PC-9 (cell line): Measurements from ENCODE around the gene GRPEL2. TPM values are rescaled to one million over a fixed set of nuclear protein-coding genes. Genes with fewer than 3 reads are reported as not detected.

Experiments
- BruUV-seq: library from RNA; stranded (reverse); fragments of 400-500 nt; replicated peaks from 2 replicates; lab custom pipeline; 2021; lab: Mats Ljungman, UMichigan
- CTCF ChIA-PET: fragments of 300-600 bp; sonication (Branson Sonifier 250); formaldehyde crosslinking; loops from one replicate; lab custom pipeline; 2022; ENCODE audit warnings: antibody characterized with exemption; lab: Charles Lee
- POLR2A ChIA-PET: fragments of 300-600 bp; sonication (Branson Sonifier 250); formaldehyde crosslinking; loops from one replicate; lab custom pipeline; 2022; ENCODE audit warnings: antibody characterized with exemption; ENCODE audit not compliant: unreplicated experiment; lab: Charles Lee
- DNase-seq, 2 experiments: peaks; one replicate each; pipeline versions ENCODE4 v3.0.0 to v3.0.0-alpha.2; 2015 to 2022; ENCODE audit warnings: mixed read lengths in 1 of 2
- H2AFZ ChIP-seq: fragments of 200-600 bp; sonication (generic); 2 replicates; pipeline ENCODE4 v1.8.1; 2017; ENCODE audit warnings: antibody characterized with exemption
- H3F3A ChIP-seq: fragments of 200-600 bp; sonication (generic); 2 replicates; pipeline ENCODE4 v1.8.1; 2017; ENCODE audit warnings: antibody characterized with exemption, mild to moderate bottlenecking, low read depth; ENCODE audit not compliant: insufficient read depth
- H3K27ac ChIP-seq: fragments of 200-600 bp; sonication (generic); 2 replicates; pipeline ENCODE4 v1.6.1; 2016; ENCODE audit warnings: mixed run types
- H3K27me3 ChIP-seq: fragments of 200-600 bp; sonication (generic); 2 replicates; pipeline ENCODE4 v1.6.1; 2016; ENCODE audit warnings: low read depth, mixed run types; ENCODE audit not compliant: insufficient read depth
- H3K36me3 ChIP-seq: fragments of 200-600 bp; sonication (generic); 2 replicates; pipeline ENCODE4 v1.6.1; 2016; ENCODE audit warnings: low read depth, mixed run types
- H3K4me1 ChIP-seq: fragments of 200-600 bp; sonication (generic); replicated peaks from 2 replicates; pipeline ENCODE4 v1.6.1; 2016; ENCODE audit warnings: mixed run types; ENCODE audit not compliant: insufficient read depth
- H3K4me2 ChIP-seq: fragments of 200-600 bp; sonication (generic); 2 replicates; pipeline ENCODE4 v1.6.1; 2017; ENCODE audit warnings: mixed run types
- H3K4me3 ChIP-seq: fragments of 200-600 bp; sonication (generic); 2 replicates; pipeline ENCODE4 v1.6.1; 2016; ENCODE audit warnings: mixed run types
- H3K79me2 ChIP-seq: fragments of 200-600 bp; sonication (generic); 2 replicates; pipeline ENCODE4 v1.6.1; 2017; ENCODE audit warnings: low read depth, mixed run types
- H3K9me2 ChIP-seq: fragments of 200-600 bp; sonication (generic); 2 replicates; pipeline ENCODE4 v1.8.1; 2017; ENCODE audit warnings: mild to moderate bottlenecking; ENCODE audit not compliant: insufficient read depth
- H3K9me3 ChIP-seq: fragments of 200-600 bp; sonication (generic); 2 replicates; pipeline ENCODE4 v1.8.1; 2016; ENCODE audit warnings: low read depth; ENCODE audit not compliant: insufficient read depth
- H4K20me1 ChIP-seq: fragments of 200-600 bp; sonication (generic); 2 replicates; pipeline ENCODE4 v1.8.1; 2017; ENCODE audit not compliant: insufficient read depth
- EZH2 ChIP-seq: fragments of 200-600 bp; sonication (generic); IDR thresholded peaks from 2 replicates; pipeline ENCODE4 v1.8.0; 2017; ENCODE audit warnings: antibody characterized with exemption, low read depth
- intact Hi-C: fragments of 100-400 bp; cut with micrococcal nuclease; formaldehyde crosslinking; loops from one replicate; pipeline ENCODE4 v1.10.0; 2022; ENCODE audit not compliant: unreplicated experiment
- total RNA-seq: library from RNA; stranded (reverse); gene quantifications from 2 replicates; pipeline ENCODE4 v1.2.3, GENCODE V29; 2021
- TF ChIP-seq, protein P1 (sequence below): fragments of 200-600 bp; sonication (generic); conservative IDR thresholded peaks from 2 replicates; pipeline ENCODE4 v1.6.1; 2017; ENCODE audit warnings: mixed run types, antibody characterized with exemption, mild to moderate bottlenecking, moderate library complexity

Gene GRPEL2
- total RNA-seq, 1 experiment from 2014 or later, result 32.4 TPM

DNA sequence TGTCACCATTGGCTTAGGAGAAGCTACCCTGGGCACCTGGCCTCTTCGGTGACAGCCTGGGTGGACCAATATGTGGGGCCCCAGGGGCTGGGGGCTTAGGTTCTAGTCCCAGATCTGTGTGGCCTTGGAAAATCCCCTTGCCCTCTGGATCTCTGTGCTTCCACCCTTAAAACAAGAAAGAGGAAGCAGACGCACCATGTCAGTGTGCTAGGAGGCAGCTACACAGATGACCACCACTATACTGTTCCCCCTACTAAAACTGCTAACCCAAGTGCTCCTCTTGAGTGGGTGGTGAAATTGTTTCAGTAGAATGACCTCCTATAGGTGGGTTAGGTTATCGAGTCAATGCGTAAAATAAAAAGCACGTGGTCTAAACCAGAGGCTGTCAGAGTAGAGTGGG lies 42.7 kb upstream of the GRPEL2 start:
- Histone ChIP-seq H2AFZ (no peak overlapping the region), H3K36me3 (peaks cover 4% of the 10 kb centered on the region; the same call in 1 of the 2 replicates), H3K79me2 (no peaks in the 10 kb centered on the region), H3K27ac (no peak overlapping the region), H3F3A (no peaks in the 10 kb centered on the region), H3K9me3 (no peaks in the 10 kb centered on the region), H3K9me2 (no peaks in the 10 kb centered on the region), H3K27me3 (no peaks in the 10 kb centered on the region), H3K4me1 (no peaks in the 10 kb centered on the region), H4K20me1 (no peaks in the 10 kb centered on the region), H3K4me2 (no peak overlapping the region), H3K4me3 (no peak overlapping the region)
- TF ChIP-seq, protein P1, sequence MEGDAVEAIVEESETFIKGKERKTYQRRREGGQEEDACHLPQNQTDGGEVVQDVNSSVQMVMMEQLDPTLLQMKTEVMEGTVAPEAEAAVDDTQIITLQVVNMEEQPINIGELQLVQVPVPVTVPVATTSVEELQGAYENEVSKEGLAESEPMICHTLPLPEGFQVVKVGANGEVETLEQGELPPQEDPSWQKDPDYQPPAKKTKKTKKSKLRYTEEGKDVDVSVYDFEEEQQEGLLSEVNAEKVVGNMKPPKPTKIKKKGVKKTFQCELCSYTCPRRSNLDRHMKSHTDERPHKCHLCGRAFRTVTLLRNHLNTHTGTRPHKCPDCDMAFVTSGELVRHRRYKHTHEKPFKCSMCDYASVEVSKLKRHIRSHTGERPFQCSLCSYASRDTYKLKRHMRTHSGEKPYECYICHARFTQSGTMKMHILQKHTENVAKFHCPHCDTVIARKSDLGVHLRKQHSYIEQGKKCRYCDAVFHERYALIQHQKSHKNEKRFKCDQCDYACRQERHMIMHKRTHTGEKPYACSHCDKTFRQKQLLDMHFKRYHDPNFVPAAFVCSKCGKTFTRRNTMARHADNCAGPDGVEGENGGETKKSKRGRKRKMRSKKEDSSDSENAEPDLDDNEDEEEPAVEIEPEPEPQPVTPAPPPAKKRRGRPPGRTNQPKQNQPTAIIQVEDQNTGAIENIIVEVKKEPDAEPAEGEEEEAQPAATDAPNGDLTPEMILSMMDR, result no peak
- no peak for TF ChIP-seq EZH2
- no peak for DNase-seq
- intact Hi-C loops, result no loop called here
- POLR2A ChIA-PET, result no interaction called here
- CTCF ChIA-PET, result interaction anchor here (0.9 kb wide), 1 partner anchor 79 kb away, joined by 3 read pairs; no protein-coding TSS in a partner anchor
- no TSS peak for BruUV-seq

DNA sequence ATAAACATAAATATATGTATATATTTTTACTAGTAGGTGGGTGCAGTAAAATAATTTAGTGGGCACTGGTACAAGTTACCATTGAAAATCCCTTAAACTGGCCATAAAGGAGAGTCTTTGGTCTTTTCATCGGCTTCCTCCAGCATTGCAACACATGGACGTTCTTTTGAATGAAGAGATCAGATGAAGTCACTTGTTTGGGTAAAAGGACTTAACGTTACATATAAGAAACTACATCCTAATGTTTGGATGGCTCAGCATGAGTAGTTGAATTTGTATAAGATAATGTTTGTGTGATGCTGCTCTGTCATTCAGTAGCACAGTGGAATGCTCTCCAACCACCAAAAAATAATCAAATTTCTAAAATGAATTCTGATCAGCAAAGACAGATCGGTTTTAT lies 42.1 kb upstream of the GRPEL2 start:
- ChIA-PET POLR2A (no interaction called here), CTCF (no interaction called here)
- BruUV-seq, result no TSS peak
- Histone ChIP-seq H3K36me3 (peaks cover 4% of the 10 kb centered on the region; the same call in 1 of the 2 replicates), H4K20me1 (no peaks in the 10 kb centered on the region), H3K79me2 (no peaks in the 10 kb centered on the region), H3K4me3 (no peak overlapping the region), H3K4me2 (no peak overlapping the region), H3K9me2 (no peaks in the 10 kb centered on the region), H3F3A (no peaks in the 10 kb centered on the region), H2AFZ (no peak overlapping the region), H3K4me1 (no peaks in the 10 kb centered on the region), H3K27me3 (no peaks in the 10 kb centered on the region), H3K27ac (no peak overlapping the region), H3K9me3 (no peaks in the 10 kb centered on the region)
- intact Hi-C loops, result no loop called here
- DNase-seq, result no peak
- TF ChIP-seq, protein P1, result no peak
- no peak for TF ChIP-seq EZH2

DNA sequence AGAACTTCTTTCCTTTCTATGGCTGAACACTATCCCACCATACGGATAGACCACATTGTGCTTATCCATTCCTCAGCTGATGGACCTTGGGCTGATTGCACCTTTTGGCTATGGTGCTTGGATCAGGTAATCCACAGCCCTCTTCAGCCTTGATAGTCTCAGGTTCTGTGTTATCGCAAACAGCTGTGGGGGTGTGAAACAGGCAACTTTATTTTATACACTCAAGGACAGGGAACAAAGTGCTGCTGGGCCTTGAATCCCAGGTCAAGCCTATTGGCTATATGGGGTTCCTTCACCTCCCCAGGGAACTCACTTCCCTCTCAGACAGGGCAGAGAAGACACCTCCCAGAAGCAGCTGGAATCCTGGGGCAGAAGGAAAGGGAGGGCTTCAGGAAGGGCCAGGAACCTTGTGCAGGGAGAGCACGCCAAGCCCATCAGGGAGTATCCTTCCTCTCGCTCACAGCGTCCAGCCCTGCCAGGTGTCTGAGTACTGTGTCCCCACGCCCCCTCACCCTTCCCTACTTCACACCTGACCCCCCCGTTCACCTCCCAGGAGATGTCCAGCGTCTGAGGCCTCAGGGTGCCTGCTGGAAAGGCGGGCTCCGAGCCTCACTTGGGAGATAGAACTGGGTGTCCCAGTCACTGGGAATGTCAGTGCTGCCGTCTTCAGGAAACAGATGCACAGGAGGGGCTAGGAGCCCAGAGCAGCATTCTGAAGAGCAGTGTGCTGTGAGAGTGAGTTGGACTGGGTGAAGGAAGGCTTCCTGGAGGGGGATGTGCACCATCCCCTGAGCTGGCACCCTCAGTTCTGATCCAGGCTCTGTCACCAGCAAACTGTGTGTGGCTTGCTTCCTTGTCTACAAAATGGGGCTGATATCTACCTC lies 40.9 kb upstream of the GRPEL2 start:
- ChIA-PET POLR2A (no interaction called here), CTCF (no interaction called here)
- peaks cover 4% of the 10 kb centered on the region; the same call in 1 of the 2 replicates for H3K36me3 ChIP-seq
- no peak for DNase-seq
- H3K27me3 ChIP-seq, result no peaks in the 10 kb centered on the region
- no peaks in the 10 kb centered on the region for H3F3A ChIP-seq
- no peaks in the 10 kb centered on the region for H3K4me1 ChIP-seq
- BruUV-seq, result no TSS peak
- no peaks in the 10 kb centered on the region for H4K20me1 ChIP-seq
- intact Hi-C loops, result no loop called here
- no peak overlapping the region for H3K27ac ChIP-seq
- H3K9me3 ChIP-seq, result no peaks in the 10 kb centered on the region
- TF ChIP-seq, protein P1, result no peak
- no peak for TF ChIP-seq EZH2
- no peak overlapping the region for H2AFZ ChIP-seq
- H3K79me2 ChIP-seq, result no peaks in the 10 kb centered on the region
- no peak overlapping the region for H3K4me2 ChIP-seq
- no peaks in the 10 kb centered on the region for H3K9me2 ChIP-seq
- H3K4me3 ChIP-seq, result no peak overlapping the region
